ENCODE data around the gene RBFOX2. TPM values are rescaled to one million over a fixed set of nuclear protein-coding genes. Genes with fewer than 3 reads are reported as not detected.

RBFOX2 gene
- total RNA-seq, 1 donor from 2014 or later: 210 TPM

GRCh38 chr22:35921777-35922176 lies 106.8 kb downstream of the RBFOX2 start:
- Mint-ChIP-seq H3K27me3 (ENCODE audit: low read depth) (no peaks in the 10 kb centered on the region), H3K4me3 (no peak overlapping the region), H3K36me3 (peaks cover 1% of the 10 kb centered on the region), H3K27ac (peak overlapping the region; percentile 40), H3K9me3 (no peaks in the 10 kb centered on the region), H3K4me1 (peaks cover 35% of the 10 kb centered on the region)
- TF ChIP-seq CTCF (IDR thresholded peaks at IDR 0.05; ENCODE audit: unreplicated experiment): no peak
- no peak for DNase-seq (ENCODE audit: low spot score in 2 of 2, unreplicated experiment in 2 of 2)

- H3K36me3 Mint-ChIP-seq: peaks cover 1% of the 10 kb centered on the region
Measured at GRCh38 chr22:35921044-35921443, 107.6 kb downstream of the RBFOX2 start.

GRCh38 chr22:35919002-35919542 lies 109.6 kb downstream of the RBFOX2 start:
- Mint-ChIP-seq H3K36me3 (no peaks in the 10 kb centered on the region), H3K4me3 (no peak overlapping the region), H3K4me1 (peaks cover 50% of the 10 kb centered on the region), H3K27ac (no peak overlapping the region), H3K9me3 (no peaks in the 10 kb centered on the region), H3K27me3 (ENCODE audit: low read depth) (no peaks in the 10 kb centered on the region)
- no peak for DNase-seq (ENCODE audit: low spot score in 2 of 2, unreplicated experiment in 2 of 2)
- no peak for TF ChIP-seq CTCF (IDR thresholded peaks at IDR 0.05; ENCODE audit: unreplicated experiment)

More at GRCh38 chr22:35921044-35921443, 107.6 kb downstream of the RBFOX2 start:
- no peaks in the 10 kb centered on the region for H3K9me3 Mint-ChIP-seq
- no peak for TF ChIP-seq CTCF (IDR thresholded peaks at IDR 0.05; ENCODE audit: unreplicated experiment)
- H3K4me1 Mint-ChIP-seq: peaks cover 37% of the 10 kb centered on the region
- H3K27ac Mint-ChIP-seq: no peak overlapping the region
- DNase-seq (ENCODE audit: low spot score in 2 of 2, unreplicated experiment in 2 of 2): no peak
- H3K27me3 Mint-ChIP-seq (ENCODE audit: low read depth): no peaks in the 10 kb centered on the region
- H3K4me3 Mint-ChIP-seq: no peak overlapping the region

GRCh38 chr22:35918456-35918855 lies 110.2 kb downstream of the RBFOX2 start:
- no peak overlapping the region for H3K4me3 Mint-ChIP-seq
- no peak overlapping the region for H3K27ac Mint-ChIP-seq
- no peak for DNase-seq (ENCODE audit: low spot score in 2 of 2, unreplicated experiment in 2 of 2)
- H3K27me3 Mint-ChIP-seq (ENCODE audit: low read depth): no peaks in the 10 kb centered on the region
- no peak for TF ChIP-seq CTCF (IDR thresholded peaks at IDR 0.05; ENCODE audit: unreplicated experiment)
- peaks cover 54% of the 10 kb centered on the region for H3K4me1 Mint-ChIP-seq
- no peaks in the 10 kb centered on the region for H3K9me3 Mint-ChIP-seq
- H3K36me3 Mint-ChIP-seq: no peaks in the 10 kb centered on the region

GRCh38 chr22:35917651-35918050 lies 111.0 kb downstream of the RBFOX2 start:
- no peaks in the 10 kb centered on the region for H3K27me3 Mint-ChIP-seq (ENCODE audit: low read depth)
- H3K4me1 Mint-ChIP-seq: peaks cover 52% of the 10 kb centered on the region
- H3K9me3 Mint-ChIP-seq: no peaks in the 10 kb centered on the region
- DNase-seq (ENCODE audit: low spot score in 2 of 2, unreplicated experiment in 2 of 2): no peak
- H3K36me3 Mint-ChIP-seq: no peaks in the 10 kb centered on the region
- H3K4me3 Mint-ChIP-seq: no peak overlapping the region
- no peak for TF ChIP-seq CTCF (IDR thresholded peaks at IDR 0.05; ENCODE audit: unreplicated experiment)
- H3K27ac Mint-ChIP-seq: peak overlapping the region; percentile 72
